Activated T-cell treated with anti-CD3 and anti-CD28 coated beads for 24 hours (primary cell): ENCODE measurements around the gene CTPS2.
"Not testable (repeated sequence)": the region's sequence is repeated elsewhere in the genome, so short reads cannot be mapped to it uniquely, and the experiment has no call there.

Experiments
- DNase-seq: peaks from one replicate; pipeline ENCODE4 v3.0.0-alpha.2; 2020; ENCODE audit warnings: low read depth

The CTPS2 gene

GRCh38 chrX:16654093-16654492 lies 58.4 kb downstream of the CTPS2 start:
- no peak for DNase-seq

GRCh38 chrX:16653424-16653823 lies 59.0 kb downstream of the CTPS2 start:
- no peak for DNase-seq

DNA sequence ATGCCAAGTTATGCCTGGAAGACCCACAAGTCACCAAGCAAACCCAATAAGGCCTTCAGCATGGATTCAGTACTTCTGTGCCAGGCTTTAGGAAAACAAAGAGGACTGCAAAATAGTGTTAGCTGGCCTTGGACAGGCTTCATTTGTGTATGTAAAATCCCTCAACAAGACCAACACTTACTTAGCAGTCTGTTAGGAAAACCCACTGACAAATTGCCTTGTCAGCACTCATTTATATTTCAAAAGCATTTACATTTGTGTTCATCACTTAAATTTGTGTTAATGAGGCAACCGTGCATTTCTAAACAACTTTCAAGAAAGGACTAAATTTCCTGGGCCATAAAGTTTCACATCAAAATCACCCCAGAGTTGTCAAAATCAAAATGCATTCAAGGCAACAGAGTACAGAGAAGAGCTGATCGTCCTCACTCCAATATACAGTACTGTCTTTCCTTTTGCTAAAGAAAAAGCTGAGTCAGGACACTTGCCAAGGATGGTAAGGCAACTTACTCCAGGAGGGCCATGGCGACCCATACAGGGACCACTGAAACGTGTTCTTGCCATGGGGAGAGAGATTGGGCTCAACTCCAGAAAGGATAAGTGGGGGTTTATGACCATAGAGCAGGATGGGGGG lies 61.0 kb downstream of the CTPS2 start:
- DNase-seq, result no peak

GRCh38 chrX:16649858-16650257 lies 62.6 kb downstream of the CTPS2 start, which contains the start of gene S100G:
S100G (plus strand) TSS chrX:16650158; CDS start chrX:16651007, 849 bp downstream.
- DNase-seq, result no peak

GRCh38 chrX:16646366-16647138 lies 65.9 kb downstream of the CTPS2 start:
- DNase-seq, result no peak

DNA sequence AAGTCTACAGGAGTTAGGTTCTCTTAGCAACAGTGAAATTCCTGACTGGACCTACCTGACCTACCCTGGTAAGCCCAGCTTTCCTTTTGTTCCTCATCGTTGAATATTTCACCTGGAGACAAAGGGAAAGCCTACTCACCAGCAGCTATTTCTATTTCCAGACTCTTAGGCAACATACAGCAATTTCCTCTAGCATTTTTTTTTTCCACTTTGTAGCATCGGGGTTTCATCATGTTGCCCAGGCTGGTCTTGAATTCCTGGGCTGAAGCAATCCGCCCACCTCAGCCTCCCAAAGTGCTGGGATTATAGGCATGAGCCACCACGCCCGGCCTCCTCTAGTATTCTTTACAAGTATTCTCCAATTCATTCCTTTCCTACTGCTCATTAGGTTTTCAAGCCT lies 69.3 kb downstream of the CTPS2 start:
- no peak for DNase-seq

- no peak for DNase-seq
Measured at GRCh38 chrX:16640823-16641222, 71.6 kb downstream of the CTPS2 start.

- DNase-seq, result no peak
Measured at GRCh38 chrX:16639966-16640365, 72.5 kb downstream of the CTPS2 start.

DNA sequence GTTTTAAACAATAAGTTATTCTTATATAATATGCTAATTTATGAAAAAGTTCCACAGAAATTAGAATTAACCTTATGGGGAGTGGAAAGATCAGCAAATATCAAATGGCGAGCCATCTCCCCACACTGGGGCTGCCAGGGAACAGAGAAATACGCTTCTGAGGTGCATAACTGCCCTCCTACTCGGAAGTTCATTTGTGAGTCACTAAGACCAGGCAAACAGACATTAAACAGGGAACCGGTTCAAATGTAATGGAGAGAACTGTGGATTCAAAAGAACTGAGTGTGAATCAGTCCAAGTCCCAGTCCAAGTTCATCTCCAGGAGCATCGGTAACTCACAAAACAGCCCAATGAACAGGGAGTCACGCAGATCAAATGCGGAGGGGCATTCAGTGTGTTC lies 73.9 kb downstream of the CTPS2 start:
- no peak for DNase-seq

GRCh38 chrX:16635596-16635995 lies 76.9 kb downstream of the CTPS2 start:
- DNase-seq, result no peak

GRCh38 chrX:16635040-16635439 lies 77.4 kb downstream of the CTPS2 start:
- no peak for DNase-seq

- no peak for DNase-seq
Measured at GRCh38 chrX:16633754-16634153, 78.7 kb downstream of the CTPS2 start.

DNA sequence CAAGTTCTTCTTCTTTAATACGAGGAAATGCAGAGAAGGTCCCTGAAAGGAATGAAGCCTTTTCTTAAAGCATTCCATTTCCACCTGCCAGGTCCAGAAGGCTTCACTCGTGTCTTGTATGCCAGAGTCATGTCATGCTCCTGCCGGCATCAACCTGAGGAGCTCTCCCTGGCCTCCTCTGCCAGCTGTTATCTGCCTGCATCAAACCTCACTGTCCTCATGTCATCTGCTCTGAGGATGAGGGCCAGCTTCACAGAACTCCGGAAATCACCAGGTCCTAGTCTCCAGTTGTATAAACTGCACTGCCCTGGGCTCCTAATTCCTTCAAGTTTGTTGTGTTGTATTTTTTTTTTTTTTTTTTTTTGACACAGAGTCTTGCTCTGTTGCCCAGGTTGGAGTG lies 82.6 kb downstream of the CTPS2 start:
- DNase-seq, result no peak

- no peak for DNase-seq
Measured at GRCh38 chrX:16628946-16629595, 83.4 kb downstream of the CTPS2 start.

DNA sequence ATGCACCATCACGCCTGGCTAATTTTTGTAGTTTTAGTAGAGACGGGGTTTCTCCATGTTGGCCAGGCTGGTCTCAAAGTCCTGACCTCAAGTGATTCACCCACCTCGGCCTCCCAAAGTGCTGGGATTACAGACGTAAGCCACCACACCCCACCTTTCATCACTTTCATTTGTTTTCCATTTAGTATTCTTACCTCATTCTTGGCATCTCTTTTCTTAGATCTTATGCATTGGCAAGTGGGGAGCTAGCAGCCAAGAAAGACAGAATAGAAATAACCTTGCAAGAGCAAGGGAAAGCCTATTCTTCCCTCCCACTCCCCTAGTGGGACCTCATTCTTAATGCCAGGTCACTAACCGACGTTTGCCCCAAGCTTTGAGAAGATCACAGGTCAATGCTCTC lies 84.0 kb downstream of the CTPS2 start:
- DNase-seq, result not testable (repeated sequence)

GRCh38 chrX:16619024-16619423 lies 93.4 kb downstream of the CTPS2 start:
- DNase-seq, result no peak

- no peak for DNase-seq
Measured at GRCh38 chrX:16618422-16618821, 94.0 kb downstream of the CTPS2 start.

DNA sequence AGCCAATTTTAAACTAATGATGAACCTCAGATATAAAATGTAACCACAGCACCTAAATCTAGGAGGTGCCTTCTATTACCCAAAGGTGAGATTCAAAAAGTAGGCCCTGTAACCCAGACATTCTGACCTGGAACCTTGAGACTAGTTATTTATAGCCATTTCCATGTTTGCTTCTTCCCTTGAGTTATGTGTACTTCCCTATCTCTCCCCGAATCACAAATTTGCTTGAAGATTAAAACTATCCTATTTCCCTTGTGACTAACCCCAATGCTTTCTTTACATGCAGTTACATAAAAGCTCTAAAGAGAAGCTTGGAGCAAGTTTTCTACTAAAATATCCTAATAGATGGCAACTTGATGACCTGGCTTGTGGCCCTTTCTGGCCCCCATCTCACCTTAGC lies 95.1 kb downstream of the CTPS2 start:
- no peak for DNase-seq

- DNase-seq, result no peak
Measured at GRCh38 chrX:16612257-16612897, 100.1 kb downstream of the CTPS2 start.

DNA sequence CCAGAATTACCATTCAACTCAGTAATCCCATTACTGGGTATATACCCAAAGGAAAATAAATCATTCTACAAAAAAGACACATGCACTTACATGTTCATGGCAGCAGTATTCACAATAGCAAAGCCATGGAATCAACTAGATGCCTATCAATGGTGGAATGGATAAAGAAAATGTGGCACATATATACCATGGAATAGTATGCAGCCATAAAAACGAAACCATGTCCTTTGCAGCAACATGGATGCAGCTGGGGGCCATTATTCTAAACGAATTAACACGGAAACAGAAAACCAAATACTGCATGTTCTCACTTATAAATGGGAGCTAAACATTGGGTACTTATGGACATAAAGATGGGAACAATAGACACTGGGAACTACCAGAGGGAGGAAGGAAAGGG lies 101.8 kb downstream of the CTPS2 start:
- DNase-seq, result not testable (repeated sequence)

DNA sequence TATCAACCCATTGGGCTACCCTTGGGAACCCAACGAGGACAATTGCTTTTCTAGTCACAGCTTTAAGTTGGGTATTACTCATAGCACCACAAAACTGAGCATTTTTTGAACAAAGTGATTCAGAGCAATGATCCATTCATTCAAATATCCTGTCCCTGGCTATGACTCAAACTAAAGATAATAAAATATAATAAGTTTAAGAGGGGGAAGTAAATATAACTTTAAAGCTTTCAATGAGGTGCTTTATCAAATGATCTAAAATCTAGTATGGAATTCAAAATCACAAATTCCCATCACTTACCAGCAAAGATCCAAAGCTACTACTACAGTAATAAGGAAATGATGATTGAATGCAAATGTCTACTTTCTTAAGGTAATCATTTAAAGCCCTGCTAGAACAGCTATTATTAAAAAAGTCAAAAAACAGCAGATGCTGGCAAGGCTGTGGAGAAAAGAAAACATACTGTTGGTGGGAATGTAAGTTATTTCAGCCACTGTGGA lies 102.3 kb downstream of the CTPS2 start:
- no peak for DNase-seq

GRCh38 chrX:16606142-16606720 lies 106.2 kb downstream of the CTPS2 start:
- no peak for DNase-seq
